ENCODE measurements around the gene IL6ST.

- TF ChIP-seq CTCF (IDR thresholded peaks at IDR 0.05; ENCODE audit: low read depth, low read length, poor library complexity, severe bottlenecking) (no peak), EZH2phosphoT487 (IDR thresholded peaks at IDR 0.05; ENCODE audit: borderline replicate concordance, low read length) (no peak)
Measured at GRCh38 chr5:55926476-55926875, 68.3 kb downstream of the IL6ST start.

Data from DOHH2 (cell line).